Neuronal stem cell (in vitro differentiated cells): ENCODE data around the gene PRRC2B.

Experiments used
- DNase-seq: peaks from one replicate; pipeline ENCODE4 v3.0.0-alpha.2; 2013; ENCODE audit warnings: low spot score
- H2AFZ ChIP-seq: one replicate; pipeline ENCODE4 v1.6.1; 2013; ENCODE audit warnings: mild to moderate bottlenecking, low read length, inconsistent platforms
- H2AK5ac ChIP-seq: 2 replicates; pipeline ENCODE4 v1.6.1; 2013; ENCODE audit warnings: low read depth, mild to moderate bottlenecking, inconsistent platforms, low read length, moderate library complexity, mixed read lengths
- H2BK120ac ChIP-seq: 2 replicates; pipeline ENCODE4 v1.6.1; 2013; ENCODE audit warnings: low read depth, mild to moderate bottlenecking, inconsistent platforms, low read length, moderate library complexity, mixed read lengths
- H2BK12ac ChIP-seq: one replicate; pipeline ENCODE4 v1.6.1; 2013; ENCODE audit warnings: low read length, inconsistent platforms
- H2BK15ac ChIP-seq: 2 replicates; pipeline ENCODE4 v1.6.1; 2013; ENCODE audit warnings: mild to moderate bottlenecking, low read length, inconsistent platforms, mixed read lengths
- H2BK5ac ChIP-seq: one replicate; pipeline ENCODE4 v1.6.1; 2013; ENCODE audit warnings: inconsistent platforms, mild to moderate bottlenecking, low read length, moderate library complexity
- H3K14ac ChIP-seq: one replicate; pipeline ENCODE4 v1.6.1; 2013; ENCODE audit warnings: low read length, inconsistent platforms
- H3K18ac ChIP-seq: 2 replicates; pipeline ENCODE4 v1.6.1; 2013; ENCODE audit warnings: low read length, inconsistent platforms
- H3K23ac ChIP-seq: 2 replicates; pipeline ENCODE4 v1.6.1; 2013; ENCODE audit warnings: low read depth, mild to moderate bottlenecking, mixed read lengths, low read length, inconsistent platforms; ENCODE audit not compliant: poor library complexity
- H3K27ac ChIP-seq: replicated peaks from 3 replicates; pipeline ENCODE4 v1.5.1; 2013; ENCODE audit warnings: low read length, inconsistent platforms
- H3K27me3 ChIP-seq, 3 experiments: 2 replicates each; pipeline ENCODE4 v1.6.1; 2013; ENCODE audit warnings: low read length in 3 of 3, mild to moderate bottlenecking in 2 of 3, inconsistent platforms in 1 of 3, low read depth in 1 of 3, mixed read lengths in 1 of 3, moderate library complexity in 1 of 3; ENCODE audit not compliant: control insufficient read depth in 3 of 3, insufficient read depth in 3 of 3
- H3K36me3 ChIP-seq, 2 donors: replicated peaks in 1 of 2; 2 replicates each; pipeline ENCODE4 v1.6.1; 2013; ENCODE audit warnings: low read length in 2 of 2; ENCODE audit not compliant: control insufficient read depth in 2 of 2, insufficient read depth in 2 of 2
- H3K4ac ChIP-seq: 2 replicates; pipeline ENCODE4 v1.6.1; 2013; ENCODE audit warnings: inconsistent platforms, mild to moderate bottlenecking, low read length, moderate library complexity
- H3K4me1 ChIP-seq, 2 donors: 1 replicate in 1 of 2; 2 replicates in 1 of 2; pipeline ENCODE4 v1.6.1; 2013; ENCODE audit warnings: low read length in 2 of 2, low read depth in 1 of 2; ENCODE audit not compliant: control insufficient read depth in 2 of 2, insufficient read depth in 1 of 2
- H3K4me2 ChIP-seq: one replicate; pipeline ENCODE4 v1.6.1; 2013; ENCODE audit warnings: mild to moderate bottlenecking, low read length, inconsistent platforms; ENCODE audit not compliant: insufficient read depth, poor library complexity, severe bottlenecking
- H3K4me3 ChIP-seq, 2 donors: 2 replicates each; pipeline ENCODE4 v1.5.1; 2013; ENCODE audit warnings: low read length in 2 of 2, mild to moderate bottlenecking in 2 of 2, inconsistent platforms in 1 of 2, moderate library complexity in 1 of 2
- H3K79me1 ChIP-seq: one replicate; pipeline ENCODE4 v1.6.1; 2013; ENCODE audit warnings: low read depth, mild to moderate bottlenecking, inconsistent platforms, low read length, moderate library complexity
- H3K9ac ChIP-seq: one replicate; pipeline ENCODE4 v1.6.1; 2013; ENCODE audit warnings: mild to moderate bottlenecking, low read depth, low read length, inconsistent platforms; ENCODE audit not compliant: poor library complexity
- H3K9me3 ChIP-seq, 2 donors: replicated peaks in 1 of 2; 2 replicates each; pipeline versions ENCODE3 to v1.6.1; 2013; ENCODE audit warnings: low read length in 2 of 2, mild to moderate bottlenecking in 2 of 2, inconsistent platforms in 1 of 2, low read depth in 1 of 2, mixed read lengths in 1 of 2, moderate library complexity in 1 of 2; ENCODE audit not compliant: control insufficient read depth in 2 of 2, insufficient read depth in 1 of 2
- H4K8ac ChIP-seq: one replicate; pipeline ENCODE4 v1.6.1; 2013; ENCODE audit warnings: low read depth, mild to moderate bottlenecking, inconsistent platforms, low read length, moderate library complexity
- H4K91ac ChIP-seq: one replicate; pipeline ENCODE4 v1.6.1; 2013; ENCODE audit warnings: low read length, low read depth, mild to moderate bottlenecking, inconsistent platforms; ENCODE audit not compliant: poor library complexity
- WGBS, 2 donors: extraction: QIAGEN DNeasy Blood & Tissue Kit; methylation state at CpG; one replicate each; pipeline ENCODE4 v1.1.7; 2013; ENCODE audit warnings: missing lambda C conversion rate in 2 of 2, mixed read lengths in 1 of 2; ENCODE audit not compliant: insufficient read length in 2 of 2, insufficient replicate concordance in 1 of 2; ENCODE audit errors: extremely low coverage in 2 of 2; 5-methylcytosine and 5-hydroxymethylcytosine counted together

PRRC2B gene

DNA sequence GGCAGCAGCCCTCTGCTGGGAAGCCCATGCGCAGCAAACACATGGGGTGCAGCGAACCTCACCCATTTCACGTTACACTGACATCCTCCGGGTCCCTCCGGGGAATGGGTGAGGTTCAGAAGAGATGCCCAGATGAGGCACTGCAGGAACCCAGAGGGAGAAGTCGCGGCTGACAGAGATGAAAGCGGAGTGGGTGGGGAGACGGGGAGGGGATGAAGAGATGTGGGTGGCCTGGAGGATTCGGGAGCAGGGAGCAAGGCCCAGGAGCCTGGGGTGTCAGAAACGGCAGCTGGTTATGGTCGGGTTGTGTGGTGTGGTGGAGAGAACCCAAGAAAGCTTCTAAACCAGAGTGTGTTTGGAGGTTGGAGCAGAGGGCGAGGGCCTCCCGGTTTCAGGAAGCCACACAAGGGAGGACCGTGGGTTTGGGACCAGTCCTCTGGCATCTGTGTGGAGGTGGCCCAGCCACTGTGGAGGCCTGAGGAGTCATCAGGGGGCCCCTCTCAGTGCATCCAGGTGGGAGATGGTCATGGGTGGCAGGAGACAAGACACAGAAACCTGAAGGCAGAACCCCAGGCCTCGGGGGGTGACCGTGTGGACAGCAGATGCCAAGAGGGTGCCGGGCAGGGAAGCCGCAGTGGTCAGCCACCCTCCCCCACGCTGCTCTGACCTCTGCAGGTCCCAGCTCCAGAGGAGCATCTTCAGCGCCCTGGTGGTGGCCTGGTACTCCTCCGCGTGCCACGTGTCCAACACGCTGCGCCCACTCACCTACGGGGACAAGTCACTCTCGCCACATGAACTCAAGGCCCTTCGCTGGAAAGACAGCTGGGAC lies 128.6 kb downstream of the PRRC2B start:
- Histone ChIP-seq H2BK5ac (no peak overlapping the region), H3K27me3 (no peaks in the 10 kb centered on the region), H3K23ac (peak overlapping the region; percentile 75), H3K14ac (peak overlapping the region; percentile 14), H3K9me3 (no peaks in the 10 kb centered on the region), H4K8ac (no peak overlapping the region), H3K4ac (no peak overlapping the region), H3K4me2 (no peak overlapping the region), H2AK5ac (no peak overlapping the region), H3K27ac (no peak overlapping the region), H2BK15ac (no peak overlapping the region), H2AFZ (no peak overlapping the region), H4K91ac (no peak overlapping the region), H3K9ac (peak overlapping the region; percentile 2), H3K4me1 (no peaks in the 10 kb centered on the region), H3K18ac (no peak overlapping the region), H3K79me1 (peaks cover 4% of the 10 kb centered on the region), H2BK120ac (no peak overlapping the region), H3K4me3 (no peak overlapping the region), H2BK12ac (no peak overlapping the region), H3K36me3 (peaks cover 79 to 100% of the 10 kb centered on the region in 2 donors)
- no CpG with 5 or more reads among the region's 29 CpGs for WGBS, 2 donors
- DNase-seq = no peak

DNA sequence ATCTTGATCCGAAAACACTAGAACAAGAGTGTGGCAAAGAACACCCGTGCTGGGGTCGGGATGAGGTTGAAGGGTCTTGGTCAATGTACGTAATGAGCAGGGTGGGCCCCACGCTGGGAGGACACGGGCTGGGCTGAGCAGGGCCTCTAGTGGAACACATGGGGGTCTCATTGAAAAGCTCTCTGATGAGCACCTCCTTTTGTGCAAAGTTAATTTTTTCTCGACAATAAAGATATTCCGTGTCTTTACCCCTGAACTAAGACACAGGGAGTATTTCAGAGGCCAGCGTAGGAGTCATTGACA lies 129.2 kb downstream of the PRRC2B start:
- Histone ChIP-seq H3K9me3 (no peaks in the 10 kb centered on the region), H4K91ac (no peak overlapping the region), H3K4me3 (no peak overlapping the region), H3K18ac (no peak overlapping the region), H3K14ac (peak overlapping the region; percentile 14), H3K9ac (peak overlapping the region; percentile 2), H2BK5ac (no peak overlapping the region), H2BK120ac (no peak overlapping the region), H4K8ac (no peak overlapping the region), H2BK12ac (no peak overlapping the region), H3K4me1 (no peaks in the 10 kb centered on the region), H3K27me3 (no peaks in the 10 kb centered on the region), H2AFZ (no peak overlapping the region), H3K27ac (no peak overlapping the region), H3K79me1 (peaks cover 4% of the 10 kb centered on the region), H3K4me2 (no peak overlapping the region), H3K23ac (peak overlapping the region; percentile 75), H3K4ac (no peak overlapping the region), H2AK5ac (no peak overlapping the region), H2BK15ac (no peak overlapping the region), H3K36me3 (peaks cover 76 to 100% of the 10 kb centered on the region in 2 donors)
- no CpG with 5 or more reads among the region's 9 CpGs for WGBS, 2 donors
- DNase-seq = no peak

GRCh38 chr9:131523451-131524435 lies 129.9 kb downstream of the PRRC2B start:
- Histone ChIP-seq H3K27ac (no peak overlapping the region), H2BK15ac (no peak overlapping the region), H3K18ac (no peak overlapping the region), H3K36me3 (peaks cover 77 to 100% of the 10 kb centered on the region in 2 donors), H2BK5ac (no peak overlapping the region), H2BK120ac (no peak overlapping the region), H3K4me2 (no peak overlapping the region), H3K9me3 (no peaks in the 10 kb centered on the region), H3K4me1 (no peaks in the 10 kb centered on the region), H2AFZ (no peak overlapping the region), H4K8ac (peak overlapping the region; percentile 89), H3K79me1 (peaks cover 4% of the 10 kb centered on the region), H3K14ac (no peak overlapping the region), H3K23ac (peak overlapping the region; percentile 76), H3K4ac (no peak overlapping the region), H2BK12ac (no peak overlapping the region), H3K9ac (peak overlapping the region; percentile 70), H3K4me3 (peak overlapping the region in 1 of 2 donors; percentile 16), H4K91ac (no peak overlapping the region), H2AK5ac (no peak overlapping the region), H3K27me3 (no peaks in the 10 kb centered on the region)
- no peak for DNase-seq
- WGBS, 2 donors = no CpG with 5 or more reads among the region's 29 CpGs
